Forelimb muscle (tissue), 1 donor: ENCODE data around the gene FOXF1. TPM values are rescaled to one million over a fixed set of nuclear protein-coding genes. Genes with fewer than 3 reads are reported as not detected.

Experiments used
- DNase-seq: peaks from one replicate; pipeline ENCODE4 v3.0.0-alpha.2; 2013; ENCODE audit warnings: low read depth
- polyA plus RNA-seq: library from polyadenylated mRNA; unstranded; fragments of 120-200 nt; gene quantifications from one replicate; pipeline ENCODE4 v1.2.1, GENCODE V29; 2013; ENCODE audit not compliant: insufficient read length

The FOXF1 gene
- polyA plus RNA-seq, 1 donor = not detected

DNA sequence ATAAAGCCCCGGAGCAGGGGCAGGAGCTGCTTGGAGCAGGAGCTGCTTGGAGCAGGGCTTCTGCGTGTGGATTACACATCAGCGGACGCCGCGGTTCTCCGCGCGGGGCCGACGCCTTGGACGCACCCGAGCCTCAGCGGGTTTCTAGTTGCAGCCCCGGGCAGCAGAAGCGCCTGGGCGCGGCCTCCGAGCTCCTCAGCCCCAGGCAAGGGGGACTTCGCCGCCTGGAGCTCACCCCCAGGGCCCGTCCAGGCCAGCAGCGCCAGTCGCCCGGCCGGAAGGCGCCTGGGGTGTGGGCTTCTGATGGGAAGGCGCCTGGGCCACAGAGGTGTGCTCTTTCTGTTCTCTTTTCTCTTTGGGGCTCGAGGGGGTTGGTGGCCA, 6.3 kb downstream of the FOXF1 start:
- DNase-seq = no peak

GRCh38 chr16:86517033-86517432, 6.7 kb downstream of the FOXF1 start:
- DNase-seq = no peak

GRCh38 chr16:86517652-86518258, 7.4 kb downstream of the FOXF1 start:
- DNase-seq = no peak

DNA sequence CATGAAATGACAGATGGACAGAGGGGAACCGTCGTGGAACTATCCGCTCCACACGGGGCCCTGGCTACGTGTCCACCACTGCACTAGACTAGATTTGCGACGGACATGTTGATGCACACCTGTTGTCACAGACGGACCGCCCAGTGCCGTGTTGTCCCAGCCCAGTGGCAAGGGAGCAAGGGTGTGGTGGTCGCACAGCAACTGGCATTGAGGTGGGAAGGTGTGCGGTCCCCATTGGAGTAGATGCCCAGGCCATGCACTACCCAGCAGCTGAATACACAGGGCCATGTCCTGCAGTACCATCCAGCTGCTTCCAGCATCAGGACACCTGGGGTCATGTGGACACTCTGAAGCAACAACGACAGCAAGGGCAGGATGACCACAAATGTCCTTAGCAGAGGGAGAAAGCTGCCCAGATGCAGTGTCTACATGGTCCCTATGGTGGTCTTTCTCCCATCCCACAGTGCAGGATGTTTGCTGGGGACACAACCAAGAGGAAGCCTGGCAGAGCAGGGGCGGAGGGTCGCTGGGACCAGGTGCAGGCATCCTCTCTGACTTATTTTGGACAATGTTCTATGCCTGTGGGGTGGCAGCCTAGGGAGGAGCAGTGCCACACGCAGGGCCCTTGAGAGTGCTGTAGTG, 8.8 kb downstream of the FOXF1 start:
- no peak for DNase-seq

DNA sequence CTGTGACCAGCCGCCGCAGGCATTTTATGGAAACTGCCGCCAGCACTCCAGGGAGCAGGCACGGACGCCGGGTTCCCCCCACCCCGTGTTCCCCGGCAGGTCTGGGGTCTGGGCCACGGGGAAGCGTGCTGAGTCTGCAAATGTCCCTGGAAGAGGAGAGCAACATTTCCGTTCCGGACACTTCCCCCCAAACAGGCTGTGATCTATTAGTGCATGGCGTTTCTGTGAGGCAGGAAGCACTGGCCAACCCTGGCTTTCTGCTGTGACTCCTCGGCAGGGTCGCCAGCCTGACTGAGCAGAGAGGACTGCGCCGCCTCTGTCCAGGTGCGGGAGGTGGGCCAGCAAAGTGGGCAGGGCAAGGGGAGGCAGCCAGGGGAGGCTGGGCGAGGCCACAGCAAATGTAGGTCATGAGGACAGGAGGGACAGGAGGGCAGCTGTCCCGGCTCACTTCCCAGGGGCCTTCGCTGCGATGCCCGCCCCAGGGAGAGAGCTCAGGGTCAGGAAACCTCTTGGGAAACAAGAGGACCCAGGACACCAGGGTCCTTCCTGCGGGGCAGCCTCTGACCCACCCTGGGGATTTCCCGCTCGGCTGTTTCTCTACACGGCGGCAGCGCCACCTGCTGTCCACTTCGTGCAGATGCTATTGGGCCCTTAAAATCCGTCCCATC, 9.5 kb downstream of the FOXF1 start:
- DNase-seq = peak; percentile 24

DNA sequence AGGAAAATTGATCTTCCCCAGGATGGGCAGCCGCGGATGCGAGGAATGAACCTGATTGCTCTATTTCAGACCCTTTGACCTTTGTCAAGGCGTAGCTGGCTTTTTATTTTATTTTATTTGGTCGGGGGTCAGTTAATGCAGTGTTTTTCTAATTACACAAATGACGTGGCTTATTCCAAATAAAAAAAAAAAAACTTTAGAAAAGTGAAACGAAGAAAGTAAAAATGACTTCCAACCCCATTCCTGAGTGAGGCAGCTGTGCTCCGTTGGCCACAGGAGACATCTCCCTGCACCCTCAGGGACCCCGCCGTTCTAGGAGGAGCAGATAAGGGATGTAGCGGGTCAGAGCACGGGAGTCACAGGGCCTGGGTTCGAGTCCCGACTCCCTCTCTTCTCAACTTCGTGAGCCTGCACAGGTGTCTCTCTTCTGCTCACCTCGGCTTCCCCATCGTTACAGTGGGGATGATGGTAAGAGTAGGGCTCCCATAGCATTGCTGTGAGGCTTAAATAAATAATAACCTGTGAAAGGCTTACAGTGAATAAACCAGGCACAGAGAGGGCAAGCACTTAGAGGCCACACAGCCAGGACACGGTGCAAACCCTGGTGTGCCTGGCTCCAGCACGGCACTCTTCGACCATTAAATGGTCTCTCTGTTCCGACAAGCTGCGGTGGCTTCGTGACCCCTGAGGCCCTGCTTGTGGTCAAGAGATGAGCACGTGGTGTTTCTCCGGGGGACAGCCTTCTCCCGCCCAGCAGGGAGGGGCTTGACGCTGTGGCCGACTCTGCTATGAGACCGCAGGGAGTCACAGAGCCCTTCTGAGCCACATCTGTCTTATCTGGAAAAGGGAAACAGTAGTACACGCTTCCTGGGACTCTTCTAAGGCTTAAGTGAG, 10.2 kb downstream of the FOXF1 start:
- DNase-seq = no peak

DNA sequence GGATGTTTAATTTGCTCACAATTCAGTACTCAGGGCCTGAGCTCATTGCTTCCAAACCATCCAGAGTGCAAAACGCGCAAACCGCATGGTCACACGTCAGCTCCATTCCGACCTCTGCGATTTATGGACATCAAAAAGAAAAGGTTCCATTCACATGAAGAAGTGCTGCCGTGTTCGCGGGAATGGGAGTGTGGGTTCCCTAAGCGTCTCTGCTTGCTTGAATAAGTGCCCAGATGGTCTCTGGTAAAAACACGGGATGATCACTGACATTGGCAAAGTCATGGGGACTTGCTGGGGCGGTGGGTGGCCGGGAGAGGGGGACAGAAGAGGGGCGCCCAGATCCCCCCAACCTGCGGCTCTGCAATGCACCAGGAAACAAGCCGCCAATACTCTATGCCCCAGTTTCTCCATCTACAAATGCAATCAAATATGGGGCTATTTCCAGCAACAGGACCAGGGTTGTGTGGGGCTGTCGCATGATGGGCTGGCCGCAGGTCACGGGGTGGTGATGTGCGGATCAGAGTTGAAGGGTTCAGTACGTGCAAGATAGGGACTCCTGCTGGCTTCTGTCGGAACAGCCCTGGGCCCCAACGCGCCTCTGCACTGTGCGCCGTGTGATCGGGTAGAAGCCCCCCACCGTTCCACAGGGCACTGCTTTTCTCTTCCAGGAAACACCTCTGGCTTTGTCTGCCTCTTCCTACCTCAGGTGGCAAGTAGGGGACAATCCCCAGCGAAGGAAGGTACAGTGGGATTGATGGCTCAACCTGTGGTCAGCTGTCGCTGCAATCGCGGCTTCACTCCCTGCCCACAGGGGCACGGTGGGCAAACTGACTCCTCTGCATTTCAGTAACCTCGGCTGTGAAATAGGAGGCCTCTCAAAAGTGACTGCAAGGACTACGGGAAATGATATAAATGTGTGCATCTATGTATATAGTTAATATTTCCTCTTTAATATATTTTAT, 11.2 kb downstream of the FOXF1 start:
- no peak for DNase-seq

DNA sequence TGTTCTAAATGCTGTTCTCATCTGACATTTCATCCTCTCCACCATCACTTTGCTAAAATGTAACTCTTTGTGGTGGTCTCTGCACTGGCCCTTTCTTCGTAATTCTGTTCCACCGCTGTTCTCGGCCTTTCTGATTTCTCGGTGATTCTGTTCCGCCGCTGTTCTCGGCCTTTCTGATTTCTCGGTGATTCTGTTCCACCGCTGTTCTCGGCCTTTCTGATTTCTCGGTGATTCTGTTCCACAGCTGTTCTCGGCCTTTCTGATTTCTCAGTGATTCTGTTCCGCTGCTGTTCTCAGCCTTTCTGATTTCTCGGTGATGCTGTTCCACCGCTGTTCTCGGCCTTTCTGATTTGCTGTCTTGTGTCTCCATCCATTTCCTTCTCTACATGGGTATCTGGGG, 12.3 kb downstream of the FOXF1 start:
- DNase-seq = no peak

GRCh38 chr16:86523166-86523740, 12.9 kb downstream of the FOXF1 start:
- DNase-seq = no peak

- DNase-seq = no peak
Observed at GRCh38 chr16:86524029-86524428, 13.7 kb downstream of the FOXF1 start.

GRCh38 chr16:86525696-86526095, 15.4 kb downstream of the FOXF1 start:
- no peak for DNase-seq

DNA sequence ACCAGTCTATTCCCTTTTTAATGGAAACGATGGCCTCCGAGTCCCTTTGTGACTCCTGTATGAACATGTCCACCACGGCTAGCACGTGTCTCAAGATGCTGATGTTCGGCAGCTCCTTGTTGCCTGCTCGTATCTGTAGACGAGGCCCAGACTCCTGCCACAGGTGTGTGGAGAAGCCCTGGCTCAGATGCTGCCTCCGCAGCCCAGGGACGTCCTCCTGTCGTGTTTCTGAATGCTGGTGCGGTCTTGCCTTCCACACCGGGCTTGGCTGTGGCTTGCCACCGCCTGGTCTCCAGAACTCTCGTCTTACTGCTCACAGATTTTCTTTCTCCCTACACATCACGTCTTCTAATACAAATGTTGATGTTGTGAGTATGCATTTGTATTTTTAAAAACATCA, 17.0 kb downstream of the FOXF1 start:
- no peak for DNase-seq

- no peak for DNase-seq
Observed at GRCh38 chr16:86528061-86528929, 18.0 kb downstream of the FOXF1 start.

- DNase-seq = no peak
Observed at GRCh38 chr16:86529160-86529559, 18.8 kb downstream of the FOXF1 start.

DNA sequence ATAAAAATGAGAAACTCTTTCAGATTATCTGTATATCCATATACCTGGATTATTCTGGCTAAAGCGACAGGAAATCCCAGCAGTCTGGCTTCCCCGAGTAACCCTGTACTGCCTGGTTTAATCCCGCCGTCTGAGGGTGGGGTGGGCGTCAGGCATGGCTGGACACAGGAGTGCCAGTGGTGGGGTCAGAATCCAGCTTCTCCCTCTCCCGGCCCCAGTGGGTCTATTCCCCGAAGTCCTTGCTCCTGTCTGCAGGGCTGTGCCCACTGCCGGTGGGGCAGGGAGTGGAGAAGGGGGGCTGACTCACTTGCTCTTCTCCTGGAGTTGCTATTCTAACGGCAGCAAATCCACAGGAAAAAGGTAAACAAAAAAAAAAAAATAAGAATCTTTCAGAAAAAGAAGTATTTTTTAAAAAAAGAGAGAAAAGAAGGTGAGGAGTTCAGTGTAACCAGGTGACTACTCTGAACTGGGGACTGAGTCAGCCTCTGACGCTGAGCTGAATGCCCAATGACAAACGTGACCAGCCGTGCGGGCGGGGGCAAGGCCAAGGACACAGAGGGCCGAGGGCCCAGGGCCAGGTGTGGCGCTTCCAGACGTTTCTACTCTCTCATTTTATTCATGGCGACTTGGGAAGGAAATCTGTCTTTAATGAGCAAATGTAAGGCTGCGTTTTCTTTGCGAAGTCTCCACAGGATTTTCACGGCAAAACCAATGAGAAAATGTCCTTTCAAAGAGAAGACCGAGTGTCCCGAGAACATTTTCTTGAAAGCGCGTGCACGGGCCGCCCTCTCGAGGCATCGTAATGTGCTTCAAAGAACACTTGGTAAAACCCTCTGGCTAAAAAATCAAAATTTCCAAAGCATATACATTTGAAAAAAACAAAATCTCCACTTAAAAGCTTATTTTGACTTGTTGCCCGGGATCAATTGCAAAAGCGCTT, 20.2 kb downstream of the FOXF1 start:
- DNase-seq = no peak

GRCh38 chr16:86531191-86531545, 20.8 kb downstream of the FOXF1 start:
- DNase-seq = peak; percentile 40

DNA sequence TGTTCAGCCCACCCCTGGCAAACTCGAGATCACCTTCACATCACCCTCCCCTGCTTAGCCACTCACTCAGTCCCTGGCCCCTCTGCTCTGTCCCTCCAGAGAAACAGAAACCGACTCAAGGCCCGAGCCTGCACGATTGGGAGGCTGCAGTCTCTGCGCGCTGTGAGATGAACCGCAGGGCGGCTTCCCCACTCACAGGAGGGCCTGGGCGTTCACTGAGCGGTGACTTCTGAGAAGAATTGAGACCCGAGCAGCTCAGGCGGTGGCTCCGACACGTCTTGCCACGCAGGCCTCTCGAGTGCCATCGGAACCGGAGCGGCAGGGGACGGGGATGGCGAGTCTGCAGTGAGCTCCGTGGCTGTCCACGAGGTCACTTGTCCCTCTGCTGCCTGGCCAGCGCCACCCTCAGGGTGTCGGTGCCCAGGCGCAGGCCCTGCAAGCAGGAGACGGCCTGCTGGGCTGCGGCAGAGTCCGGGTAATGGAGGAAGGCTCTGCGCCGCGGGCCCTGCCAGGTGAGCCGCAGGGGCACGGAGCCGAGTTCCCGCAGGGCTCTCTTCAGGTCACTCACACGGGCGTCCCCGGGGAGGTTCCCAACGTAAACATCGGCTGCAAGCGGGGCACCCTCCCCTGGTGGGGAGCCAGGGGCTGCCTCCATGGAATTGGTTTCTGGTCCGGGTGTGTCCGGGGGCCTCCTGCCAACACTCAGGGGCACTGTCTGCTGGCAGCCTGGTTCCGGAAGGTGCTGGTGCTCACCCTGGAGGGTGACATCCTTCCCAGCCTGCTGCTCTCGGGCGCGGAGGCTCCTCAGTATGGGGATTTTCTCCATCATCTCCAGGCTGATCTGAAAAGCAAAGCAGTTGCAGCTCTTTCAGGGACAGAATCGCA, 21.6 kb downstream of the FOXF1 start:
- no peak for DNase-seq

- DNase-seq = no peak
Observed at GRCh38 chr16:86532526-86532815, 22.1 kb downstream of the FOXF1 start.
